BJ (cell line): ENCODE data around the gene EFCAB14. TPM values are rescaled to one million over a fixed set of nuclear protein-coding genes. Genes with fewer than 3 reads are reported as not detected.

ENCODE experiments used
- CTCF ChIA-PET: fragments of 350-600 bp; formaldehyde crosslinking; extraction: SDS; loops from one replicate; lab custom pipeline; 2021; ENCODE audit warnings: antibody characterized with exemption, inconsistent platforms; lab: Yijun Ruan, JAX
- POLR2A ChIA-PET: fragments of 300-600 bp; sonication (Branson Sonifier 250); formaldehyde crosslinking; extraction: SDS; loops from one replicate; lab custom pipeline; 2021; ENCODE audit warnings: antibody characterized with exemption; lab: Charles Lee
- DNase-seq: peaks from one replicate; pipeline ENCODE4 v3.0.0-alpha.2; 2011; ENCODE audit warnings: low read depth
- H3K27me3 ChIP-seq: 2 replicates; pipeline ENCODE4 v1.6.0; 2011; ENCODE audit warnings: low read length; ENCODE audit not compliant: control insufficient read depth, insufficient read depth
- H3K36me3 ChIP-seq: 2 replicates; pipeline ENCODE4 v1.5.1; 2011; ENCODE audit warnings: low read length; ENCODE audit not compliant: control insufficient read depth, insufficient read depth
- H3K4me3 ChIP-seq: 2 replicates; pipeline ENCODE4 v1.5.1; 2011; ENCODE audit warnings: low read depth, mild to moderate bottlenecking, control low read depth, low read length
- polyA plus RNA-seq: library from polyadenylated mRNA; depleted of rRNA; stranded (reverse); fragments of >200 nt; gene quantifications from 2 replicates; pipeline ENCODE4 v1.2.3, GENCODE V29; 2011; rRNA removed
- TF ChIP-seq, protein P1 (sequence below): IDR thresholded peaks from 2 replicates; pipeline ENCODE4 v1.5.1; 2011; ENCODE audit warnings: low read depth, mild to moderate bottlenecking, control low read depth, inconsistent platforms, low read length, moderate library complexity; ENCODE audit not compliant: insufficient read depth

Gene EFCAB14
- polyA plus RNA-seq, 1 experiment, result 30.4 TPM

DNA sequence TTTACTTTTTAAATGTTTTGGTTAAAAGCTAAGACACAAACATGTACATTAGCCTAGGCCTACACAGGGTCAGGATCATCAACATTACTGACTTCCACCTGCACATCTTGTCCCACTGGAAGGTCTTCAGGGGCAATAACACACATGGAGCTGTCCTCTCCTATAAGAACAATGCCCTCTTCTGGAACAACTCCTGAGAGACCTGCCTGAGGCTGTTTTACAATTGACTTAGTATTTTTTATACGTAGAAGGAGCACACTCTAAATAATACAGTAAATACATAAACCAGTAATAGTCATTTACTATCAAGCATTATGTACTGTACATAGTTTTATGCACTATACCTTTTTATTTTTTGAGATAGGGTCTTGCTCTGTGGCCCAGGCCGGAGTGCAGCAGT lies 88.2 kb downstream of the EFCAB14 start:
- Histone ChIP-seq H3K36me3 (peaks cover 13% of the 10 kb centered on the region), H3K4me3 (no peak overlapping the region), H3K27me3 (no peaks in the 10 kb centered on the region)
- TF ChIP-seq, protein P1, sequence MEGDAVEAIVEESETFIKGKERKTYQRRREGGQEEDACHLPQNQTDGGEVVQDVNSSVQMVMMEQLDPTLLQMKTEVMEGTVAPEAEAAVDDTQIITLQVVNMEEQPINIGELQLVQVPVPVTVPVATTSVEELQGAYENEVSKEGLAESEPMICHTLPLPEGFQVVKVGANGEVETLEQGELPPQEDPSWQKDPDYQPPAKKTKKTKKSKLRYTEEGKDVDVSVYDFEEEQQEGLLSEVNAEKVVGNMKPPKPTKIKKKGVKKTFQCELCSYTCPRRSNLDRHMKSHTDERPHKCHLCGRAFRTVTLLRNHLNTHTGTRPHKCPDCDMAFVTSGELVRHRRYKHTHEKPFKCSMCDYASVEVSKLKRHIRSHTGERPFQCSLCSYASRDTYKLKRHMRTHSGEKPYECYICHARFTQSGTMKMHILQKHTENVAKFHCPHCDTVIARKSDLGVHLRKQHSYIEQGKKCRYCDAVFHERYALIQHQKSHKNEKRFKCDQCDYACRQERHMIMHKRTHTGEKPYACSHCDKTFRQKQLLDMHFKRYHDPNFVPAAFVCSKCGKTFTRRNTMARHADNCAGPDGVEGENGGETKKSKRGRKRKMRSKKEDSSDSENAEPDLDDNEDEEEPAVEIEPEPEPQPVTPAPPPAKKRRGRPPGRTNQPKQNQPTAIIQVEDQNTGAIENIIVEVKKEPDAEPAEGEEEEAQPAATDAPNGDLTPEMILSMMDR, result no peak
- CTCF ChIA-PET, result interaction anchor here (0.7 to 2.8 kb wide), 3 partner anchors 8 to 93 kb away, joined by 3 to 18 read pairs (median 3); no protein-coding TSS in a partner anchor
- POLR2A ChIA-PET, result no interaction called here
- no peak for DNase-seq

Other genes starting within 250 kb of the EFCAB14 start
- not detected in 2 replicates for gene DMBX1, start 229.3 kb downstream of the EFCAB14 start, polyA plus RNA-seq
- not detected in 2 replicates for gene KNCN, start 167.5 kb downstream of the EFCAB14 start, polyA plus RNA-seq
- gene MKNK1, start 114.8 kb downstream of the EFCAB14 start, polyA plus RNA-seq, result 25.7 and 30.1 TPM in 2 replicates
- 10.4 and 11.6 TPM in 2 replicates for gene MOB3C, start 102.3 kb downstream of the EFCAB14 start, polyA plus RNA-seq
- gene ATPAF1, start 50.8 kb downstream of the EFCAB14 start, polyA plus RNA-seq, result 37.0 and 67.2 TPM in 2 replicates
- 0.07 TPM in 1 of 2 replicates, not detected in the other for gene TEX38, start 47.3 kb downstream of the EFCAB14 start, polyA plus RNA-seq
- not detected in 2 replicates for gene CYP4B1, start 79.9 kb upstream of the EFCAB14 start, polyA plus RNA-seq
- not detected in 2 replicates for gene CYP4A11, start 222.4 kb upstream of the EFCAB14 start, polyA plus RNA-seq